GM18519 (cell line): ENCODE data around the gene RUFY4.
"Not testable (repeated sequence)": the region's sequence is repeated elsewhere in the genome, so short reads cannot be mapped to it uniquely, and the experiment has no call there.

Source experiments
- ATAC-seq: cut with Tn5 transposase; IDR thresholded peaks from one replicate; pipeline ENCODE4 v1.9.1; 2021; ENCODE audit warnings: mild to moderate bottlenecking, moderate library complexity; ENCODE audit not compliant: unreplicated experiment, low FRiP score

Gene RUFY4

DNA sequence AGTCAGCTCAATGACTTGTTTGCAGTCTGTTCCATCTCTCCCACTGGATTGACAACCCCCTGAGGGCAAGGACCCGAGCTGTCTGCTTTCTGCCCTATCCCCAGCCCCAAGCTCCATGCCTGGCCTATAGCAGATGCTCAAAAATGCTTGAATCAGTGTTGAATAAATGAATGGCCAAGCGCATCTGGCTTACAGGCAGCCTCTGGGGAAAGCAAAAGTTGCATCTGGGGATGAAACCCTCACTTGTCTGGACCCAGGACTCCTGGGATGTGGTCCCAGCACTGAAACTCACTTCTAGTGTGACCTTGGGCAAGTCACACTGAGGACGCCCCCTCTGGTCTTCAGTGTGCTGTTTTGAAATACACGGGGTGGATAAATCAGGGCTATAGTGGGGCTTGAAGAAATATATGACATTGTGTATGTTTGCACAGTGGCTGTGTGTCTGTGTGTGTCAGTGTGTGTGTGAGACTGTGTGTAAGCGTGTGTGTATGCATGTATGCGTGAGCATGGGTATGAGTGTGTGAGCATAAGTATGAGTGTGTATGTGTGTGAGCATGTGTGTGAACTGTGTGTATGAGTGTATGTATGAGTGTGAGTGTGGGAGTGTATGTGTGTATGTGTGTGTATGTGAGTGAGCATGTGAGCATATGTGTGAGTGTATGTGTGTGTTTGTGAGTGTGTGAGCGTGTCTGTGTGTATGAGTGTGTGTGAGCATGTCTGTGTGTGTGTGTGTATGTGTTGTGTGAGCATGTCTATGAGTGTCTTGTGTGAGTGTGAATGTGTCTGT is 38.5 kb upstream of the RUFY4 start:
- no peak for ATAC-seq

DNA sequence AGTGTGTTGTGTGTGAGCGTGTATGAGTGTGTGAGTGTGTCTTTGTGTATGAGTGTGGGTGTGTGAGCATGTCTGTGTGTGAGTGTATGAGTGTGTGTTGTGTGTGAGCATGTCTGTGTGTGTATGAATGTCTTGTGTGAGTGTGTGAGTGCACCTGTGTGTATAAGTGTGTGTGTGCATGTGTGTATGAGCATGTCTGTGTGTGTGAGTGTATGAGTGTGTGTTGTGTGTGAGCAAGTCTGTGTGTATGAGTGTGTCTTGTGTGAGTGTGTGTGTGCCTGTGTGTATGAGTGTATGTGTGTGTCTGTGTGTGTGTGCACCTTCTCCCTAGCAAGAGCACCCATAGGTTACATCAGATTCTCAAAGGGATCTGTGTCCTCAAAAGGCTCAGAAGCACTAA is 37.8 kb upstream of the RUFY4 start:
- ATAC-seq, result no peak

DNA sequence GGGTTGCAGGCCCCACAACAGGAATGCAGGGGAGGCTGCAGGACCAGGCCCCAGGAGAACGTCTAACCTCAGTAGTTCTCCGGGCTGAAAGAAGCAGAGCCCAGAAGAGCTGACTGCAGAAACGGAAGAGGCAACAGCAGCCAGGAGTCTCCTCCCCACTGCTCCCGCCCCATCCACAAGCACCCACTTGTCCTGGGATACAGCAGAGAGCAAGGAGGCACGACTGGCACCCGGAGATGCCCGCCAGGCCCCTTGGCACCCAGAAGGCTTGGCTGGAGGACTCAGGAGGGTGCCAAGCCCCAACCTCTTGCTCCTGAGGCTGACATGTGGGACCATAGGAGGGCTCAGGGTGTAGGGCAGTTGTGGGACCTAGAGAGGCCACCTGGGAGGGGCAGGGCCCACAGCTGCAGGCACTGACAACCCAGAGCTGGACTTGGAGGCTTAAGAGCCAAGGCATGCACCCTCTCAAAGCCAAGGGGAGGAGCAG is 37.2 kb upstream of the RUFY4 start:
- ATAC-seq, result no peak

DNA sequence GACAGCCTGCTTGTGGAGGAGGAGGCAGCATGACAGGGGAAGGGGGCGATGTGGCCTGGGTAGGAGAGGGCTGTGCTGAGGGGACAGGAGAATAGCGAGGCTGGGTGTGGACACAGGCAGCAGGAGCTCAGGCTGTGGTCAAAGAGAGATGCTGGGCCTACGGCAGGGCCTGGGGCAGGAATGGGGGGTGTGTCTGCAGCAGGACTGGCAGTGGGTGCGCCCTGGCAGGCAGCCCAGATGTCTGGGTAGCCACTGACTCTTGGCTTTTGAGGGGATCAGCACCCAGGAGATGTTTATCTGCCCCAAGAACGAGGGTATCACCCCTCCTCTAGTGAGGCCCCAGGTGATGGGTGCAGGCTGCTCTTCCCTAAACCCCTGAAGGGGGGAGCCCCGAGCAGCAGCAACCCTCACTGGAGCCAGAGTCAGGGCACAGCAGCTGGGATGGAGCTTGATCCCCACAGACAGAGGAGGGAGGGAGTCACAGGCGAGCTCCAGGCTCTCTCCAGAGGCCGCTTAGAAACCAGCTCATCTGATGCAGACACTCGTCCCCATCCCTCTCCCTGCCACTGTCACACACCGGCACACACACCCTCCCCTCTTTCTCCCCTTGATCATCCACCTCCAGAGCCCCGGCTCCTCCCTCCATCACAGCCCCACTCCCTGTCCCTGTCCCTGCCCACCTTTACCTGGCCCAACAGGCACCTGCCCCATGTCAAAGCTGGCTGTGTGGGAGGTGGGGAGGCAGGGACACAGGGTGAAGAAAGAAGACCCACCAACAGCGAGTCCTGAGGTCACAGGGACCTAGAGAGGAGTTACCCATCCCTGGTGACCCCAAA is 36.5 kb upstream of the RUFY4 start:
- ATAC-seq, result no peak

DNA sequence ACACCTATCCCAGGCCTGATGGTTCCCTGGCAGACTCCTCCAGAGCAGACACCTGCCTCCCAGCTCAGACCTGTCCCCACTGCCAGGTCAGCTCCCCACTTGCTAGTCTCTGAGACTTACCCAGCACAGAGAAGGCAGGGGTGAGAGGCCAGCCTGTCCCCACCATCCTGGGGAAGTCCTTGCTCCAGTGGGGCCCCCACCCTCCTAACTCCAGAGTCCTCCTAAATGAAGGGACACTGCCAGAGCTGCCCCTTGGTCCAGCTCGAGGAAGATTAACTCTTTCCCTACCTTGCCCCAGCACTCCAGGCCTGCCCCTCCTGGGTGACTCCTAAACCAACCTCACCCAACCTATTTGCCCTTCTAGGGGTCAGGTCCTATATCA is 35.9 kb upstream of the RUFY4 start:
- no peak for ATAC-seq

DNA sequence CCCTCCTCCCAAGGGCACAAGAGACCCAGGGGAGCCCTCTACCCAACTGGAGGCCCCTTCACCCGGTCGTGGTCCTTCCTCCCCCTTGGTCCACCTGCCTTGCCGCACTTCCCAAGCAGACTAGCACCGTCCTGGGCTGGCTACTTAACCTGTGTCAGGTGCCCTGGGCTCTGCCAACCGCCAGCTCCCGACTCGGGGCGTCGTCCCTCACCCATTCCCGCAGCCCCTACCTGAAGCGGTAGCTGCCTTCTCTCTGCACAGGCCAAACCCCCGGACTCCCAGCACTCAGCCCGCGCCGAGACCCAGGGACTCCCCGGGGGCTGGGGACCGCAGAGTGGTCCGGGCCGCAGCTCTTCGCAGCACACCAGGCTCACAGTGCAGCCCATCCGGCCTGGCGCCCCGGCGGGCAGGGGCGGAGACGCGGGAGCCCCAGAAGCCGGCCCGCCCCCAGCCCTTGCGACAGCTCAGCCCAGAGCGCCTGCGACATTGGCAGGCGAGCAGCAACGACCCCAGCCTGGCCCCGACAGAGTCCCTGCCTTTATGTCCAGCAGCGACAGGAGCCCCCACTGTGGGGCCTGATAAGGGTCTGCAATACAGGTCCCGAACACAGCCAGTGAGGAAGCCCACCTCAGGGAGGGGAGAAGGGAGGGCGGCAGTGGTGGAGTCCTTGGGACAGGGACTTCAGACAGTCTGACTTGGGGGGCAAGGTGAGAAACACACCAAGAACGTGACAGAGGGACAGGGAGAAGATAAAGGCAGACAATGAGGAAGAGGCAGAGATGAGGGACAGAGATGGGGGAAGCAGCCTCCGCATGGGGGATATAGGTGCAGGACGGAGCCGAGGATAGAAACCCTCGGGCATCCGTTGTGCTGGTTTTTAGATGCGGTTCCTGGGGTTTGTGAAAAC is 35.2 kb upstream of the RUFY4 start:
- no peak for ATAC-seq

DNA sequence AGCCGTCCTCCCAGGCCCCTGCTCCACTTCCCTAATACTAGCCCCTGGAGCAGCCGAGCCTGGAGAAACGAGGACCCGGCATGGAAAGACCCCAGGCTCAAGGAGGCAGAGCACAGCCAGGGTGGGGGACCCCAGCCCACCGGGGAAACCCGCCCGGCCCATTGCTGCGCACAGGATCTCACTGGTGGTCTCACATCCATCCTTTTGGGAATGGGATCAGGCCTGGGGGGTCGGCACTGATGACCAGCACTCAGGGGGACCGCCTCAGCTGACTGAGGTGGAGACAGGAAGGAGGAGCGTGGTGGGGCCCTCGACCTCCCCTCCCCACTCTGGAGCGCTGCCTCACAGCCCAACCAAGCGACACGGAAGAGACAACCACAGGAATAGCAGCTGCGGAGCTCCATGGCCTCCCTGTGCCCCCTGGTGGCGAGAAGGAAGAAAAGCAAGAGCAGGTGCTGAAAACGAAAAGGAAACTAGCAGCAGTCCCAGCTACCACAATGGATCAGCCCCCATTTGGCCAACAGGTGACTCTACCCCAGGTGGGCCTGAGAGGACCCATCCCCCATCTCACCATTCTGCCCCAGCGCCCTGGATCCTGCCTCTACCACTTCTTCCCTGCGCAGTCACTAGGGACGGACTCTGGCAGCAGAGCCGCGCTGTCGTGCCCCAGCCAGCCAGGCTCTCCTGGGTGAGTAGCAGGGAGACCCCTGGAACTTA is 34.4 kb upstream of the RUFY4 start:
- ATAC-seq, result not testable (repeated sequence)

DNA sequence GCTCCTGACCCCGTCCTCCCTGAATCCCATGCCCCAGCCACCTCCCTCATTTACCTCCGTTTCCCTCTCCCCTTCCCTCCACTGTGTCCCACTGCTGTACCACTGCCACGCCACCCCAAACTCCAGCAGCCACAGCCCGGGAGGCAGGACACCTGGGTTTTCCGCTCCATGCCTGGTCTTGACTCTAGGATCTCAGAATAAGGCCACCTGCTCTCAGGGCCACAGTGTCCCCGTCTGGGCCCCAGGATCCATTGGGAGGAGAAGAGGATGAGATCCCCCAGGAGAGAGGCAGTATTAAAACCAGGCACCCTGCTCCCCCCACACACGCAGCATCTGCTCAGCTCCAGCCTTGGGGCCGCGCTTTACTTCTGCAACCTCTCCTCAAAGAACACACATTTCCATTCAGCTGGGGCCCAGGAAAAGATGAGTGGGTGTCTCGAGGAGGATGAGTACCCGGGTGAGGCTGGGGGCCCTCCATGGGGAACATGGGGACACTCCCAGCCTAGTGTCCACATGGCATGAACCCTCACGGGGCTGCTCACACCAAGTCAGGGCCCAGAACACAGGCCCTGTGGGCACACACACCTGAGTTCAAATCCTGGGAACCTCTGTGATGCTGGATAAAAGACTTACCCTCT is 33.5 kb upstream of the RUFY4 start:
- ATAC-seq, result no peak

DNA sequence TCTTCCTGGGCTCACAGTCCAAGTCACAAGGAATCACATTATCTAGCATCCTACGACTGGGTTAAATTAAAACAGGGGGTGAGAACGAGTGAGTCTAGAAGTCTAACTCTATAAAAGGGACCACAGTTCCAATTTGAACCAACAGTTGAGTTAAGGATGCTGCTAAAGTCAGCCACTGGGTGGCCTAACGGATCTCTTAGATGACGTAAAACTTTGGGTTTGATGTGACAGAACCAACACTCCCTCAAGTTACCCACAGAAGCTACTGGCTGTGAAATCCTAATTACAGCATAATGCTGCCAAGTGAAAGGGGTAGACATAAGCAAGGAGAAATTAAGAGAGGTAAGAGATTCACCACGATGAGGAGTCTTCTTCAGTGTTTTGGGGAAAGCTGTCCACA is 32.7 kb upstream of the RUFY4 start:
- no peak for ATAC-seq

DNA sequence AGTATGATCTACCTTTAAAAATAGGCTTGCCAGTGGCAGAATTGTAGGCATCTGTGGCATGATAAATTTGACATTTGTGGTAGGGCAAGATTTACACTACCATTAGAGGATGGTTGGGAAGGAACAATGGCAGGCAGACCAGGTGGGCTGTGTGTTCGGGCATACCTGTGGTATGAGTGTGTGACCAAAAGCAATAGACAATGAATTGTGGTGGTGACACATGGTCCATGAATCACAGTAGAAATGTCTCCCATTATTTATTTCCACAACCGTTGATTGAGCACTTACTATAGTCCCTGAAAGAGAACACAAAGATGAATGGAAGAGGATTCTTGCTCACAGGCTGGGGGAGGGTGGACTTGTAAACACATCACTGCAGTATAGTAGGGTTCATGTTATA is 29.9 kb upstream of the RUFY4 start:
- no peak for ATAC-seq

DNA sequence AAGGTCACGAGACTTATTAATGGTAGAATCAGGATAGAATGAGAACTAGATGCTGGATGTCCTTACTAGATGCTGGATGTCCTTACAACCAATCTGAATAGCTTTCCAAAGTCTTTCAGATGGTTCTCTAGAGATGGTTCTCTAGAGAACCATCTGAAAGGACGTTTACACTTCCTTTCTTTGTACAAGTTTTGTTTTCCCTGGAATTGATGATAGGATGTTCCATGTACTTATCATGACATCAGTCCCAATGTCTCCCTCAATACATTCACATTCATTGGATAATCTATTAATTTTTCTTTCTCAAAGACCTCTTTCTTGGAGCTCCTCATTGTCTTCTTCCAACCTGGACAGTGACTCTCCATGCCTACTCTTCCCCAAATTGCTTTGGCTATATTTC is 28.2 kb upstream of the RUFY4 start:
- no peak for ATAC-seq

DNA sequence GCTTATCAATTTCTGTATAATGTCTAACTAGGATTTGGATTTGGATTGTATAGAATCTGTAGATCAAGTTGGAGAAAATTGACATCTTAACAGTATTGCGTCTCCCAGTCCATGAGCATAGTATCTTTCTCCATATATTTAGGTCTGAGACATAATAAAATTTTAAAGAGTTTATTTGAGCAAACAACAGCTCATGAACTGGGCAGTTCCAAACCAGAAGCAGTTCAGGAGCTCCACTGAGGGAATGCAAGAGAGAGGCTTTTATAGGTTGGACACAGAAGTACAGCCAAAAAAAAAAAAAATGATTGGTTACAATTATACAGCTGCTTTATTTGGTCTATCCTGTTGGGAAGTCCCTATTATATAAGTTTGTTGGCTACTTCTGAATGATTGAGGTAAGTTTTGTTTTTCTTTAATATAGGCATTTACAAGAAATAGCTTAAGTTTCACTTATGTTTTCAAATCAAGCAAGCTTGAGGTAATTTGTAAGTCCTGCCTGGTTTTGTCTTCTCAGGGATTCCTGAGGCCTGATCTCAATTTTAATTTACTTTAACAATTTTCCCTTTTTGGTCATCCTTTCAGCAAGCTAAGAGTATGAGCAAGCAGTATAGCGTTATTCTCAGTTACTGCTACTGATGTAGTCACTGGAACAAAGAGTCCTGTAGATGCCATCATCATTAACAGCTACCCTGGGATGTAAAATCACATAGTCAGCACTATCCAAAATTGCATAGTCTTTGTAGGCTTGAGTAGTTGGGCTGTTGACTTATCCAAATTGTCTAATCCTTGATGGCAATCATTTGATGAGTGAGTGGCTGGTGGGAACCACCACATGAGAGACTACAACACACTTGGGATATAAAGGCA is 27.5 kb upstream of the RUFY4 start:
- no peak for ATAC-seq

DNA sequence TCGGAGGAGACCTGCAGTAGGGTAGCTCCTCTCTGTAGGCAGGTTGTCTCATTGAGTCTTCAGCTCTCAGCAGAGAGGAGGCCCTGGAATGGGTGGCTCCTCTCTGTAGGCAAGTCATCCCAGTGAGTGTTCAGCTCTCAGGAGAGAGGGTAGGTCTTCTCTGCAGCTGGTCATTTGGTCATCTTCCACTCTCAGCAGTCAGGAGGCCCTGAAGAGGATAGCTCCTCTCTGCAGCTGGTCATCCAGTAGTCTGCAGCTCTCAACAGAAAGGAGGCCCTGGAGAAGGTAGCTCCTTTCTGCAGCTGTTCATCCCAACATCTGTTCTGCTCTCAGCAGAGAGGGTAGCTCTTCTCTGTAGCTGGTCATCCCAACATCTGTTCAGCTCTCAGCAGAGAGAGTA is 26.0 kb upstream of the RUFY4 start:
- no peak for ATAC-seq

DNA sequence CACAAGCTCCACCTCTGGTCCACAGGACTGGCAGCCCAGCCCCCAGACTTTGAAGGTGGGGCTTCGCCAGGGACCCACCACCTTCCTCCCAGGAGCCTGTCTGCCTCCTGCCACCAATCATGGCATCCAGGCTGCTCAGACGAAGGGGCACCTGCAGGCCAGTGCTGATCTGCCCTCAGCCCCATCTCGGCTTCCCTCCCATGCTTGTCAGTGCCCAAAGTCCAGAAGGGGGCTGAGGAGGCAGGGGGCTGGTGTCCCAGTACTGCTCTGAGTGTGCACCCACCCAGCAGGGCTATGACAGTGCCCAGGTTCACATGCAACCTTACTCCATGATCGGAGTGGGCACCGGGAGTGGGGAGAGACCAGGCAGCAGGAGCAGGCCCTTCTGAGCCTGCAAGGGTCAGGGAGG is 25.3 kb upstream of the RUFY4 start:
- no peak for ATAC-seq

DNA sequence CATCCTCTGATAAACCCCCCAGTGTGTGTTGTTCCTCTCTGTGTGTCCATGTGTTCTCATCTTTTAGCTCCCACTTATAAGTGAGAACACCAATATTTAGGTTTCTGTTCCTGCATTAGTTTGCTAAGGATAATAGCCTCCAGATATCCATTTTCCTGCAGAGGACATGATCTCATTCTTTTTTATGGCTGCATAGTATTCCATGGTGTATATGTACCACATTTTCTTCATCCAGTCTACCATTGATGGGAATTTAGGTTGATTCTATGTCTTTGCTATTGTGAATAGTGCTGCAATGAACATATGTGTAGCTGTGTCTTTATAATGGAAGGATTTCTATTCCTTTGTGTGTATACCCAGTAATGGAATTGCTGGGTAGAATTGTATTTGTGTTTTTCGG is 24.5 kb upstream of the RUFY4 start:
- ATAC-seq, result not testable (repeated sequence)

DNA sequence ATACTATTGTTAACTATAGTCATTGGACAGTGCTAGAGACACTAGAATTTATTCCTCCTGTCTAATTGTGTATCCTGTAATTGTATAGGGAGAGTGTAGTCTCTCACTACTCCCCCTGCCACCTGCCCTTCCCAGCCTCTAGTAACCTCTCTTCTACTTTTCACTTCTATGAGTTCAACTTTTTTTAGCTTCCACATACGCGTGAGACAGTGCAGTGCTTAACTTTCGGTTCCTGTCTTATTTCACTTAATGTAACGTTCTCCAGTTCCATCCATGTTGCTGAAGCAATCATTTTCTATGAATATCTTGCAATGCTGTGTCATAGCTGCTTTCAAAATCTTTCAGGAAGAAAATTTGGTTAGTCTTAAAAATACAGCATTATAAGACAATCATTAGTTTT is 22.8 kb upstream of the RUFY4 start:
- ATAC-seq, result peak; percentile 89

DNA sequence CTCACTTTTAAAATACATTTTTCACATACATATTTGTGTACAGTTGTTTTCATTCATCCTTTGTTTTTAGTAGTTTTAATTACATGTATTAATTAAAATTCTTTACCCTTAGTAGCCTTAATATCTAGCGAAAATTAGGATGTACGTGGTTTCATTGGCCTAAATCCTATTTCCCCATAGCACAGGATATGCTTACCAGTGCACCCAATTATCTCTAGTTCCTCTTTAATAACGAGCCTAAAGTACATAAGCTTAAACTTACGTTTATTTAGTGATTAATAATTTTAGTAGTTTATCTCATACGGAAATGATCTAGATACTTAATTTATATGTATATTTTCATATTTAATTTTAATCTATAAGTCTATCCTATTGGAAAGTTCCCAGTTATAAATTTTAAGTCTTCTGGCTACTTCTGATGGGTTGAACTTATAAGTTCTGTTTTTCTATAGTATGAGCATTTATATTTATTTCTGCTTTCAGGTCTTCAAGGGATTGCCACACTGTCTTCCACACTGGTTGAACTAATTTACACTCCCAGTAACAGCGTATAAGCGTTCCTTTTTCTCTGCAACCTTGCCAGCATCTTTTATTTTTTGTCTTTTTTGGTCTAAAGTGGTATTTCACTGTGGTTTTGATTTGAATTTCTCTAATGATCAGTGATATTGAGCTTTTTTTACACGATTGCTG is 21.4 kb upstream of the RUFY4 start:
- no peak for ATAC-seq

DNA sequence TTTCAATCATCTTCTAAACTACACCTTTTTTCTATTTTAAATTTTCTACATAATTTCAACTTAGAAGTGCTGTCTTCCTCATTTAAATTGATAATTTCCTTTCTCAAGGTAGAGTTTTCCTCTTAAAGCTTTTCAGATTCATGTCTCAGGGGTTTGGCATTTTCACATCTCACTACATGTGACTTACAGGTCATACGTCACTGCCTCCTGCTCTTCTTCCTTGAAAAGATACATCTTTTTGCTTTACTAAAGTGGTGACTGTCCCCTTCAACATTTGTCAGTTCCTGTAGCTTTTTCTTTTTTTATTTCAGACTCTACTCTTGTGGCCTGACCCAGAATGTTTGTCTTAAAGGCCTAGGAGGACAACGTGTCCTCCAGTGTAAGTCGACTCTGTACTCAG is 17.1 kb upstream of the RUFY4 start:
- ATAC-seq, result no peak
